NT2/D1 (cell line): Measurements from ENCODE around the gene MED23.

Experiments used
- YY1 ChIP-seq: IDR thresholded peaks from 2 replicates; pipeline ENCODE4 v1.6.1; 2011; ENCODE audit not compliant: insufficient read length, insufficient read depth
- ZNF274 ChIP-seq: IDR thresholded peaks from 2 replicates; pipeline ENCODE4 v1.6.1; 2011; ENCODE audit warnings: mild to moderate bottlenecking, low read depth, low read length

- TF ChIP-seq ZNF274 (no peak), YY1 (no peak)
These were observed 35.1 kb downstream of the MED23 start for GRCh38 chr6:131592935-131593334.
